Activated naive CD8-positive, alpha-beta T cell treated with anti-CD3 and anti-CD28 coated beads, Interleukin-2, amount 10 ng/mL, durations not matched to agents 7 days and 5 days (primary cell): ENCODE results near the gene HELZ. TPM values are rescaled to one million over a fixed set of nuclear protein-coding genes. Genes with fewer than 3 reads are reported as not detected.
"Not testable (repeated sequence)": the region's sequence is repeated elsewhere in the genome, so short reads cannot be mapped to it uniquely, and the experiment has no call there.

ENCODE experiments used
- ATAC-seq: fragments of 150-1000 bp; cut with Tn5 transposase; one replicate; pipeline ENCODE4 v1.10.0; 2021; ENCODE audit warnings: low read depth, moderate library complexity
- POLR2A ChIA-PET: fragments of 350-600 bp; sonication (Branson Sonifier 250); formaldehyde crosslinking; loops from one replicate; lab custom pipeline; 2021; ENCODE audit warnings: antibody characterized with exemption; lab: Charles Lee
- DNase-seq: peaks from one replicate; pipeline ENCODE4 v3.0.0; 2021
- H3K27ac Mint-ChIP-seq: one replicate; pipeline ENCODE4 v1.8.0; 2022; ENCODE audit warnings: mild to moderate bottlenecking, mixed read lengths
- H3K27me3 Mint-ChIP-seq: one replicate; pipeline ENCODE4 v1.8.0; 2022; ENCODE audit warnings: mild to moderate bottlenecking, moderate library complexity, mixed read lengths
- H3K36me3 Mint-ChIP-seq: one replicate; pipeline ENCODE4 v1.8.0; 2021; ENCODE audit warnings: mild to moderate bottlenecking, mixed read lengths
- H3K4me1 Mint-ChIP-seq: one replicate; pipeline ENCODE4 v1.8.0; 2021; ENCODE audit warnings: mixed read lengths
- H3K4me3 Mint-ChIP-seq: one replicate; pipeline ENCODE4 v1.8.0; 2022; ENCODE audit warnings: mild to moderate bottlenecking, moderate library complexity, mixed read lengths
- H3K9me3 Mint-ChIP-seq: one replicate; pipeline ENCODE4 v1.8.0; 2021; ENCODE audit warnings: mixed read lengths
- total RNA-seq, 2 experiments: library from RNA; stranded (reverse); gene quantifications; one replicate each; pipeline ENCODE4 v1.2.3, GENCODE V29; 2021

HELZ gene
- total RNA-seq, 2 experiments from 2014 or later, result 84.8 to 86.2 TPM

DNA sequence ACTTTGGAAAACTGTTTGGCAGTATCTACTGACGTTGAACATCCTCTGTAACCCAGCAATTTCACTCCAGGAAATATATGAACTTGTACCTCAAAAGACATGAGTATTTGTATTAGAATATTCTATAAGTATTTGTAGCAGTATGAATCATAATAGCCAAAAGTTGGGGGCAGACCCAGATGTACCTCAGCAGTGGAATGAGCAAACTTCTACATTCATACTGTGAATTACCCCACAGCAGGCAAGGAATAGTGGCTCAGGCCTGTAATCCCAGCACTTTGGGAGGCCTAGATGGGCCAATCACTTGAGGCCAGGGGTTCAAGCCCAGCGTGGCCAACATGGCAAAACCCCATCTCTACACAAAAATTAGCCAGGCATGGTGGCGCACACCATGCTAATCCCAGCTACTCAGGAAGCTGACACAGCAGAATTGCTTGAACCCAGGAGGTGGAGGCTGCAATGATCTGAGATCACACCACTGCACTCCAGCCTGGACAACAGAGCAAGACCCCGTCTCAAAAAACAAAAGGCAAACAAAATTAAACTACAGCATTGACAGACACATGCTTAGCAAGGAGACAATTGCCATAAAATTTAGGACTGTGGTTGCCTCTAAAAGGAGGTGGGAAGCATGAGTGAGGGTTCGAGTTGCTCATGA is 11.2 kb upstream of the HELZ start:
- Mint-ChIP-seq H3K4me3 (no peak overlapping the region), H3K27ac (no peak overlapping the region), H3K27me3 (peaks cover 12% of the 10 kb centered on the region), H3K9me3 (peaks cover 1% of the 10 kb centered on the region), H3K4me1 (peaks cover 26% of the 10 kb centered on the region), H3K36me3 (no peaks in the 10 kb centered on the region)
- DNase-seq, result no peak
- ATAC-seq, result no peak
- POLR2A ChIA-PET, result interaction anchor here (3.5 kb wide), 1 partner anchor 11 kb away, joined by 22 read pairs; the partner anchor contains the start of gene HELZ

DNA sequence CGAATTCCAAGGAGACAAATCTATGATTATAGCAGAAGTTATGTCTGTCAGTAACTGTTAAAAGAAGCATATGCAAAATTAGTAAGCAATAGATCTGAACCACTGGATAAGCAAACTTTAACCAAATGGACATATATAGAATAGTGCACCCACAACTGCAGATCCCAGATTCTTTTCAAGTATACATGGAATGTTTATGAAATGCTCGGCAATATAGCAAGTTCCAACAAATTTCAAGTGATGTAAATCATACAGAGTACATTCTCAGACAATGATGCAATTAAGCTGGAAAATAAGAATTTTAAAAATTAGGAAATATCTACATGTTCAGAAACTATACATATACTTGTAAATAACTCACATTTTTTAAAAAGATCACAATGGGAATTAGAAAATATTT is 8.4 kb upstream of the HELZ start:
- H3K4me3 Mint-ChIP-seq, result no peak overlapping the region
- no peak overlapping the region for H3K27ac Mint-ChIP-seq
- H3K9me3 Mint-ChIP-seq, result peaks cover 1% of the 10 kb centered on the region
- ATAC-seq (no peak), DNase-seq (no peak)
- POLR2A ChIA-PET, result no interaction called here
- no peaks in the 10 kb centered on the region for H3K36me3 Mint-ChIP-seq
- H3K27me3 Mint-ChIP-seq, result peaks cover 16% of the 10 kb centered on the region
- H3K4me1 Mint-ChIP-seq, result peaks cover 12% of the 10 kb centered on the region

DNA sequence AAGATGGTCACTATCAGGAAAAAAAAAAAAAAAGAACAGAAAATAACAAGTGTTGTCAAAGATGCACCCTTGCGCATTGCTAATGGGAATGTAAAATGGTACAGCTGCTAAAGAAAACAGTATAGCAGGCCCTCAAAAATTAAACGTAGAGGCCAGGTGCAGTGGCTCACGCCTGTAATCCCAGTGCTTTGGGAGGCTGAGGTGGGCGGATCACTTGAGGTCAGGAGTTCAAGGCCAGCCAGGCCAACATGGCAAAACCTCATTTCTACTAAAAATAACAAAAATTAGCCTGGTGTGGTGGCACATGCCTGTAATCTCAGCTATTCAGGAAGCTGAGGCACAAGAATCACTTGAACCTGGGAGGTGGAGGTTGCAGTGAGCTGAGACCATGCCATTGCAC is 6.6 kb upstream of the HELZ start:
- not testable (repeated sequence) for H3K4me1 Mint-ChIP-seq

GRCh38 chr17:67248291-67248690 is 3.3 kb upstream of the HELZ start:
- H3K36me3 Mint-ChIP-seq, result peaks cover 4% of the 10 kb centered on the region
- H3K4me3 Mint-ChIP-seq, result no peak overlapping the region
- POLR2A ChIA-PET, result interaction anchor here (0.6 kb wide), 1 partner anchor 69 kb away, joined by 4 read pairs; no protein-coding TSS in a partner anchor
- H3K4me1 Mint-ChIP-seq, result peaks cover 22% of the 10 kb centered on the region
- no peak for DNase-seq
- no peak for ATAC-seq
- H3K27ac Mint-ChIP-seq, result no peak overlapping the region
- H3K27me3 Mint-ChIP-seq, result peaks cover 16% of the 10 kb centered on the region
- H3K9me3 Mint-ChIP-seq, result no peaks in the 10 kb centered on the region

More for the DNA sequence above, 6.6 kb upstream of the HELZ start:
- H3K4me3 Mint-ChIP-seq, DNase-seq, POLR2A ChIA-PET, H3K9me3 Mint-ChIP-seq, ATAC-seq, H3K36me3 Mint-ChIP-seq, H3K27ac Mint-ChIP-seq: not testable (repeated sequence)
- H3K27me3 Mint-ChIP-seq, result peaks cover 20% of the 10 kb centered on the region

DNA sequence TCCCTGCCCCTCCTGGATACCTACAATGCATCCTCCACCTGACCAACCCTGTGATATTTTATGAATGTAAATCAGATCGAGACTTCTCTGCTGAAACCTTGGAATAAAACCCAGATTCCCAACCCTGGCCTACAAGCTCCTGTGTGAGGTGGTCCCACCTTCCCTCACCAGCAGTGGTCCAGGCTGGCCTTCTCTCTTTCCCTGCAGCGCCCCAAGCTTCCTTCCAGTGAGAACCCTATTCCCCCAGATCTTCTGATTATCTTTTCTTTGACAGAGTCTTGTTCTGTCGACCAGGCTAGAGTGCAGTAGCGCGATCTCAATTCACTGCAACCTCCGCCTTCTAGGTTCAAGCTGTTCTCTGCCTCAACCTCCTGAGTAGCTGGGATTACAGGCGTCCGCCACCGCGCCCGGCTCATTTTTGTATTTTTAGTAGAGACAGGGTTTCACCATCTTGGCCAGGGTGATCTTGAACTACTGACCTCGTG is 2.5 kb upstream of the HELZ start:
- POLR2A ChIA-PET, result no interaction called here
- H3K4me3 Mint-ChIP-seq, result peak overlapping the region; percentile 10
- H3K27me3 Mint-ChIP-seq, result peaks cover 10% of the 10 kb centered on the region
- peaks cover 26% of the 10 kb centered on the region for H3K4me1 Mint-ChIP-seq
- peak overlapping the region; percentile 42 for H3K27ac Mint-ChIP-seq
- H3K36me3 Mint-ChIP-seq, result peaks cover 5% of the 10 kb centered on the region
- H3K9me3 Mint-ChIP-seq, result no peaks in the 10 kb centered on the region
- ATAC-seq (no peak), DNase-seq (no peak)

GRCh38 chr17:67246653-67247415 is 1.8 kb upstream of the HELZ start:
- POLR2A ChIA-PET, result no interaction called here
- peaks cover 5% of the 10 kb centered on the region for H3K36me3 Mint-ChIP-seq
- peaks cover 29% of the 10 kb centered on the region for H3K4me1 Mint-ChIP-seq
- H3K27ac Mint-ChIP-seq, result peak overlapping the region; percentile 70
- peaks cover 10% of the 10 kb centered on the region for H3K27me3 Mint-ChIP-seq
- peak overlapping the region; percentile 74 for H3K4me3 Mint-ChIP-seq
- no peaks in the 10 kb centered on the region for H3K9me3 Mint-ChIP-seq
- no peak for ATAC-seq
- no peak for DNase-seq

DNA sequence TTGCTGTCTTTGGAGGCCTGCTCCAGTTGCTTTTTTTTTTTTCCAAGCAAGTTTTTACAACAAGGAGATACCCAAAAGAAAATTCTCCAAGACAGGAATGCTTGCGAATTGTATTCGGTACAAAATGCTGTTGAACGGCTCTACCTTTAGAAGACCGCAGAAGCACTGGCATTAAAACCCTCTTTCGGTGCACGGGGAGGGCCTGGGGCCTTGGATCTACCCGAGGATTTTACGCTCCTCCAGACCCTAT is 1.3 kb upstream of the HELZ start:
- no peak for DNase-seq
- peak overlapping the region; percentile 74 for H3K4me3 Mint-ChIP-seq
- peak overlapping the region; percentile 70 for H3K27ac Mint-ChIP-seq

GRCh38 chr17:67245694-67246402 is 852 bp upstream of the HELZ start:
- DNase-seq (peak; percentile 66), ATAC-seq (peak; percentile 37)
- Mint-ChIP-seq H3K36me3 (peaks cover 6% of the 10 kb centered on the region), H3K4me1 (peaks cover 37% of the 10 kb centered on the region), H3K4me3 (peak overlapping the region; percentile 84), H3K9me3 (no peaks in the 10 kb centered on the region), H3K27ac (peak overlapping the region; percentile 85), H3K27me3 (peaks cover 7% of the 10 kb centered on the region)
- POLR2A ChIA-PET, result interaction anchor here (0.8 to 1.8 kb wide), 2 partner anchors 12 to 91 kb away, joined by 4 to 22 read pairs; no protein-coding TSS in a partner anchor

More for the DNA sequence above, 1.3 kb upstream of the HELZ start:
- Mint-ChIP-seq H3K4me1 (peaks cover 33% of the 10 kb centered on the region), H3K9me3 (no peaks in the 10 kb centered on the region), H3K36me3 (peaks cover 5% of the 10 kb centered on the region), H3K27me3 (peaks cover 9% of the 10 kb centered on the region)
- ATAC-seq, result no peak
- POLR2A ChIA-PET, result no interaction called here

DNA sequence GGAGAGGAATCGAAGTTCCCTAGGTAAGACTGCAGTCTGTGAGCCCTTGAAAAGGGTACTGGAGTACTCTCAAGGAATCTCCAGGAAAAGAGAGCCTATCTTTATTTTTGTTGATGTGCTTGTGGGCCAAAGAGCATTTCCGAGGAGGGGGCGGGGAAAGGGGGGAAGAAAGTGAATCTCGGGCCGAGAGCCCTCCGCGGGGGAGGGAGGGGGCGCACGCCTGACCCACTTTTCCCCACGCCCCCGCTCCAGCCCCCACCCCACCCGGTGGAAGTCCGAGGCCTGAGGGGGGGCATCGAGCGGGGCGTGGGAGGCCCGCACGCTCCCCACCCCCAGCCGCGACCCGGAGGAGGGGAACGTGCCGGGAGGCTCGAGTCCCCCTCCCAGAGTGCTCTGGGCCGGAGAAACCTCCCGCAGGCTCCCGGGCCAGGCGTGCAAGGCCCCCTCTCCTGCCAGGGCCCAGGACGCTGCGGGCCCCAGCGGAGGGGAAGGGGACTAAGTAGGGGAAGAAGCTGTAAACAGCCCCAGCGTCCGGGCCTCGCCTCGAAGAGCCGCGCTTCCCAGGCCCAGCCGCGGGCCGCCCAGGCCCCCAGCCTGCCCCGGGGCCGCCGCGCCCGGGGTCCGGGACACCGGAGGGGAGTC is 444 bp downstream of the HELZ start:
- ATAC-seq (peak; percentile 41), DNase-seq (no peak)
- POLR2A ChIA-PET, result interaction anchor here (0.6 to 1.8 kb wide), 3 partner anchors 13 to 113 kb away, joined by 3 to 22 read pairs (median 4); no protein-coding TSS in a partner anchor
- H3K9me3 Mint-ChIP-seq, result no peaks in the 10 kb centered on the region
- H3K4me1 Mint-ChIP-seq, result peaks cover 44% of the 10 kb centered on the region
- peak overlapping the region; percentile 89 for H3K27ac Mint-ChIP-seq
- peak overlapping the region; percentile 89 for H3K4me3 Mint-ChIP-seq
- peaks cover 7% of the 10 kb centered on the region for H3K36me3 Mint-ChIP-seq
- H3K27me3 Mint-ChIP-seq, result peaks cover 4% of the 10 kb centered on the region

GRCh38 chr17:67243284-67243683 is 1.7 kb downstream of the HELZ start:
- ATAC-seq (no peak), DNase-seq (no peak)
- peaks cover 12% of the 10 kb centered on the region for H3K36me3 Mint-ChIP-seq
- H3K4me1 Mint-ChIP-seq, result peaks cover 42% of the 10 kb centered on the region
- POLR2A ChIA-PET, result no interaction called here
- peak overlapping the region; percentile 89 for H3K27ac Mint-ChIP-seq
- H3K4me3 Mint-ChIP-seq, result peak overlapping the region; percentile 89
- peaks cover 4% of the 10 kb centered on the region for H3K27me3 Mint-ChIP-seq
- no peaks in the 10 kb centered on the region for H3K9me3 Mint-ChIP-seq

DNA sequence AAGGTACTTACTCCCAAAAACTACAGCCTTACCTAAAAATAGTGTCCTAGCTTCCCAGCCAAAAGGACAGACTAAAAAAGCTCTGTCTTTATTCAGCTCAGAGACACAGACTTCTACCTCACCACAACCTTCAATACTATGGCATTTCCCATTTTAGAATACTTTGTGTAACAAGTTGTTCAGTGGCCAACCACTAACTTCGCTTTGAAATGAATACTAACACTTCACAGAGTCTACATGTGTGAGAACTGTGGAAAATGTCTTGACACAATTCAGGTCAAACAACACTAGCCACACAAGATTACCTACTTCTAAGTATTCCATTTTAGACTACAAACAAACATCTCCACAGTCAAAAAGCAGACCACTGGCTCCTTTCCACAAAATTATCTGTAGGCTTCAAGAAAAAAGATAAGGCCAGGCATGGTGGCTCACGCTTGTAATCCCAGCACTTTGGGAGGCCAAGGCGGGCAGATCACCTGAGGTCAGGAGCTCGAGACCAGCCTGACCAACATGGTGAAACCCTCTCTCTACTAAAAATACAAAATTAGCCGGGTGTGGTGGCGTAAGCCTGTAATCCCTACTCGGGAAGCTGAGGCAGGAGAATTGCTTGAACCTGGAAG is 3.2 kb downstream of the HELZ start:
- Mint-ChIP-seq H3K27ac (no peak overlapping the region), H3K27me3 (no peaks in the 10 kb centered on the region), H3K9me3 (no peaks in the 10 kb centered on the region), H3K4me1 (peaks cover 36% of the 10 kb centered on the region), H3K4me3 (peak overlapping the region; percentile 31), H3K36me3 (peaks cover 14% of the 10 kb centered on the region)
- POLR2A ChIA-PET, result no interaction called here
- ATAC-seq (no peak), DNase-seq (no peak)

DNA sequence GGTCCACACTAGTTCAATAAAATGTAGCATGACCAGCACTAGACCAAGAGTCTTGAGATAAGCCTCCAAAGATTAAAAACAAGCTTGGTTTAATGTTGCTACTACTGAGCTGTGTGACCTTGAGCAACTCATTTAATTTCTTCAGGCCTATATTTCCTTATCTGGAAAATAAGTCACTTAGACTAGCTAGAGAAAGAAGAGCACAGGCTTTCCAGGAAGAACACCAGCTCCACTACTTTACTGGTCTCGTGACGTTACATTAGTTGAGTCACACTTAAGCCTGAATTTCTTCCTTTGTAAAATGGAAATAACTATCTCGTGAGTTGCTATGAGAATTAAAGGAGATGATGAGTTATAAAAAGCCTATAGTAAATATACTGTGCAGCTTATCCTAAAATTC is 5.4 kb downstream of the HELZ start:
- H3K27ac Mint-ChIP-seq, result no peak overlapping the region
- DNase-seq (no peak), ATAC-seq (no peak)
- POLR2A ChIA-PET, result no interaction called here
- H3K9me3 Mint-ChIP-seq, result no peaks in the 10 kb centered on the region
- no peaks in the 10 kb centered on the region for H3K27me3 Mint-ChIP-seq
- peaks cover 31% of the 10 kb centered on the region for H3K36me3 Mint-ChIP-seq
- peaks cover 35% of the 10 kb centered on the region for H3K4me1 Mint-ChIP-seq
- no peak overlapping the region for H3K4me3 Mint-ChIP-seq
